ENCODE data around the gene CHD8. TPM values are rescaled to one million over a fixed set of nuclear protein-coding genes. Genes with fewer than 3 reads are reported as not detected.
A peak's percentile ranks its signal among the peaks of the same experiment; 100 is the strongest.

CHD8 gene
- polyA plus RNA-seq, 3 donors = 8.2 to 34.2 (median 15.1) TPM

DNA sequence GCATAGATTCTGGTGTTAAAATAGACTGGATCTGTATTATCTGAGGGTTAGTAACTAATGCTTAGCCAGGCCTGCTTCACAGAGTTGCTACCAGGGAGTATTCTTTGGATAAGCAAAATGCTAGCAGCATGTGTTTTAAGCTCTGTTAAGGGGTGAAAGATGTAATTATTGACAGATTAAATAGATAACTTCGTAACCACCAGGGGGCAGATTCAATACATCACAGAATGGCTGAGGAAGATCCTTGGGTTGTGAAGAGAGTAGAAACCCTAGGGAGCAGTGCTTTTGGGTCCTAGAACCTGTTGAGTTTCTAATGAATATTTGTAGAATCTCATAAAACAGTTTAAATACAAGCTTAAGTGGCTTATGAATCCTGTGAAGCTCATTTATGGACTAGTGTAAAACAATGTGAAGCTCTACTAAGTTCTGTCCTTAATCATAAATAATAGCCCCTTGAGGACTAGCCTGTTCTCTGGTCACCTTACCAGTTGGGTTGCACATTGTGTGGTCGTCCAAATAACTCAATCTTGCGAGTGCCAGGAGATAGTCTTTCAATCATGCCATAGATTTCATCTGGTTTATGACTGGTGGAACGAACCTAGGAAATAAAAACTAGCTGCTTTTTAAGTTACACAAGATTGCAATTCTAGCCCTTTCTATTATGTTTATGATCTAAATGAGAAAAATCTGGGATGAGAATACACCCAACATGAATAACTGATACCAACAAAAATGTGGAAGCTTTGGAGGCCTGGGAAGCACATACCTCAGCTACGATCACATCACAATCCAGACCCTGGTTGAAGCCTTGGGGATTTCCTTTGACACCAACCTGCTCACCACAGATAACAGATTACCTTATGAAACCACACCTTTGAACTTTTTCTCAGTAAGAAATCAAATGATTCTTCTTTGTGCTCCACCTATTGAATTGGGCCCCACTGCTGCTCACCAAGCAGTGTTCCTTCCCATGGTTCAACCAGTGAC lies 42.9 kb upstream of the CHD8 start:
- Histone ChIP-seq H4K20me1 (ENCODE audit: insufficient read depth, low read length) (peaks cover 8% of the 10 kb centered on the region), H3K9ac (ENCODE audit: insufficient read depth, low read length, poor library complexity, severe bottlenecking) (no peak overlapping the region), H3K79me2 (ENCODE audit: insufficient read depth, low read length) (peaks cover 14% of the 10 kb centered on the region), H3K27ac (ENCODE audit: low read depth in 1 of 2, low read length in 2 of 2) (no peak overlapping the region), H2AFZ (ENCODE audit: insufficient read depth, low read depth, low read length, poor library complexity, severe bottlenecking) (no peak overlapping the region), H3K4me1 (ENCODE audit: control insufficient read depth in 1 of 2, insufficient read depth in 2 of 2, low read length in 2 of 2) (no peaks in the 10 kb centered on the region), H3K4me3 (replicated peaks in 1 of 3; ENCODE audit: low read depth in 2 of 3, low read length in 3 of 3) (no peak overlapping the region), H3K36me3 (replicated peaks in 1 of 2; ENCODE audit: control insufficient read depth in 1 of 2, insufficient read depth in 2 of 2, low read length in 2 of 2) (peaks cover 84 to 98% of the 10 kb centered on the region in 2 donors), H3K27me3 (ENCODE audit: control insufficient read depth in 2 of 2, insufficient read depth in 2 of 2, low read length in 2 of 2) (no peaks in the 10 kb centered on the region), H3K4me2 (replicated peaks; ENCODE audit: extremely low read depth, low read length, poor library complexity, severe bottlenecking) (no peak overlapping the region), H3K9me3 (replicated peaks in 1 of 2; ENCODE audit: control insufficient read depth in 1 of 2, insufficient read depth in 1 of 2, low read length in 2 of 2) (no peaks in the 10 kb centered on the region)
- WGBS (ENCODE audit: insufficient coverage) = 100% methylated on average over 1 of the region's 5 CpGs
- TF ChIP-seq CTCF (IDR thresholded peaks at IDR 0.05) = peak; percentile 70
- Mint-ChIP-seq H3K36me3 (peaks cover 75 to 97% of the 10 kb centered on the region in 2 donors), H3K27me3 (ENCODE audit: low read depth in 3 of 3) (peaks cover 0 to under 1% (median 0%) of the 10 kb centered on the region in 3 donors), H3K9me3 (no peaks in the 10 kb centered on the region), H3K27ac (no peak overlapping the region), H3K4me3 (no peak overlapping the region), H3K4me1 (no peaks in the 10 kb centered on the region)
- intact Hi-C loops (cut with micrococcal nuclease) = loop anchor here (2.0 to 5.0 kb wide), 2 partner anchors 58 kb away; no protein-coding TSS in a partner anchor
- peak; percentile 9 to 25 (median 16) for DNase-seq

DNA sequence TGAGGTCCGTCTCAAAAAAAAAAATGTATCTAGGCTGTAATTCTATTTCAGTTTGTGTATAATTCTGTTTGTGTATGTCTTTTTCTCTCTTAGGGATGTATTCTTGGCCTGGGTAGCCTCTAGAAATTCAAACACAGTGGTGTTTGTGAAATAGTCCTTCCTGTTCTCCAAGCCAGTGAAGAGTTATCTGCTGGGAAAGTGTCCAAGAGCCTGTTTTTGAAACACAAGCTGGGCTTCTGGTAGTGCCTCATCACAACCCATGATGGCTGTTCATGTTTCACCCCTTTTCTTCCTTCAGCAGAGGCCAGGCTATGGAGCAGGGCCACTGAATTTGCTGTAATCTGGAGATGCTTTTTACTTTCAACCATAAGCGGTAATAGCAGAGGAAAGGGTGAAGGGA lies 40.5 kb upstream of the CHD8 start:
- Histone ChIP-seq H4K20me1 (ENCODE audit: insufficient read depth, low read length) (peaks cover 8% of the 10 kb centered on the region), H3K4me1 (ENCODE audit: control insufficient read depth in 1 of 2, insufficient read depth in 2 of 2, low read length in 2 of 2) (no peaks in the 10 kb centered on the region), H3K27me3 (ENCODE audit: control insufficient read depth in 2 of 2, insufficient read depth in 2 of 2, low read length in 2 of 2) (no peaks in the 10 kb centered on the region), H3K4me3 (replicated peaks in 1 of 3; ENCODE audit: low read depth in 2 of 3, low read length in 3 of 3) (no peak overlapping the region), H3K27ac (ENCODE audit: low read depth in 1 of 2, low read length in 2 of 2) (no peak overlapping the region), H2AFZ (ENCODE audit: insufficient read depth, low read depth, low read length, poor library complexity, severe bottlenecking) (no peak overlapping the region), H3K36me3 (replicated peaks in 1 of 2; ENCODE audit: control insufficient read depth in 1 of 2, insufficient read depth in 2 of 2, low read length in 2 of 2) (peaks cover 84 to 98% of the 10 kb centered on the region in 2 donors), H3K9ac (ENCODE audit: insufficient read depth, low read length, poor library complexity, severe bottlenecking) (no peak overlapping the region), H3K4me2 (replicated peaks; ENCODE audit: extremely low read depth, low read length, poor library complexity, severe bottlenecking) (no peak overlapping the region), H3K9me3 (replicated peaks in 1 of 2; ENCODE audit: control insufficient read depth in 1 of 2, insufficient read depth in 1 of 2, low read length in 2 of 2) (no peaks in the 10 kb centered on the region), H3K79me2 (ENCODE audit: insufficient read depth, low read length) (peaks cover 5% of the 10 kb centered on the region)
- Mint-ChIP-seq H3K27ac (peak overlapping the region in 2 of 7 donors; percentile 3 to 12), H3K4me3 (no peak overlapping the region), H3K27me3 (ENCODE audit: low read depth in 3 of 3) (peaks cover 0 to 2% (median 2%) of the 10 kb centered on the region in 3 donors), H3K36me3 (peaks cover 73 to 98% of the 10 kb centered on the region in 2 donors), H3K9me3 (no peaks in the 10 kb centered on the region), H3K4me1 (no peaks in the 10 kb centered on the region)
- TF ChIP-seq CTCF (IDR thresholded peaks at IDR 0.05) = no peak
- 100% methylated on average over 1 of the region's 2 CpGs for WGBS (ENCODE audit: insufficient coverage)
- intact Hi-C loops (cut with micrococcal nuclease) = loop anchor here in 1 of 2 donors (5.0 kb wide), 1 partner anchor 61 kb away; no protein-coding TSS in a partner anchor
- no peak for DNase-seq

Measured in CD14-positive monocyte (primary cell).